GM21360 (cell line): ENCODE results near the gene KLHL36.
"Not testable (repeated sequence)": the region's sequence is repeated elsewhere in the genome, so short reads cannot be mapped to it uniquely, and the experiment has no call there.

Source experiments
- ATAC-seq: cut with Tn5 transposase; IDR thresholded peaks from one replicate; pipeline ENCODE4 v1.9.1; 2021; ENCODE audit warnings: mild to moderate bottlenecking, moderate library complexity; ENCODE audit not compliant: unreplicated experiment

The KLHL36 gene

GRCh38 chr16:84690088-84690819 is 41.9 kb downstream of the KLHL36 start:
- no peak for ATAC-seq

GRCh38 chr16:84692451-84693214 is 44.3 kb downstream of the KLHL36 start:
- ATAC-seq, result no peak

- ATAC-seq, result not testable (repeated sequence)
Observed at GRCh38 chr16:84693869-84694268, 45.6 kb downstream of the KLHL36 start.

- no peak for ATAC-seq
Observed at GRCh38 chr16:84694980-84695379, 46.7 kb downstream of the KLHL36 start.

GRCh38 chr16:84699147-84699711 is 50.9 kb downstream of the KLHL36 start:
- ATAC-seq, result peak; percentile 7

- peak; percentile 71 for ATAC-seq
Observed at GRCh38 chr16:84699712-84700445, 51.6 kb downstream of the KLHL36 start, which contains the start of gene USP10. Gene USP10, plus strand, starts transcription at chr16:84700000. Its CDS starts 91 bp downstream, at chr16:84700091.

GRCh38 chr16:84700446-84701300 is 52.4 kb downstream of the KLHL36 start:
- peak; percentile 34 for ATAC-seq

GRCh38 chr16:84703681-84704080 is 55.4 kb downstream of the KLHL36 start:
- ATAC-seq, result no peak

- no peak for ATAC-seq
Observed at GRCh38 chr16:84704253-84704652, 55.9 kb downstream of the KLHL36 start.

- no peak for ATAC-seq
Observed at GRCh38 chr16:84706856-84707255, 58.5 kb downstream of the KLHL36 start.

GRCh38 chr16:84709609-84710008 is 61.3 kb downstream of the KLHL36 start:
- no peak for ATAC-seq

- no peak for ATAC-seq
Observed at GRCh38 chr16:84710686-84711085, 62.4 kb downstream of the KLHL36 start.
